OCI-LY3 (cell line): ENCODE data around the gene TEX101.

Experiments used
- H2AFZ ChIP-seq: fragments of 200-600, 300-600 bp; shearing (Covaris generic); 2 replicates; pipeline ENCODE4 v1.6.0; 2014; ENCODE audit warnings: antibody characterized with exemption, low read depth, low read length
- H3K27ac ChIP-seq: fragments of 200-600, 300-600 bp; sonication (generic); 2 replicates; pipeline ENCODE4 v1.5.1; 2014; ENCODE audit warnings: mild to moderate bottlenecking, low read length, moderate library complexity, mixed read lengths
- H3K27me3 ChIP-seq: fragments of 200-600, 300-600 bp; sonication (generic); 2 replicates; pipeline ENCODE4 v1.6.1; 2014; ENCODE audit warnings: low read depth, low read length, mixed read lengths
- H3K36me3 ChIP-seq: fragments of 200-600, 300-600 bp; sonication (generic); replicated peaks from 2 replicates; pipeline ENCODE3; 2014; ENCODE audit warnings: low read depth, low read length, mixed read lengths
- H3K4me1 ChIP-seq: fragments of 300-600, 200-600 bp; sonication (generic); 2 replicates; pipeline ENCODE4 v1.6.1; 2014; ENCODE audit warnings: low read length, mixed read lengths
- H3K4me2 ChIP-seq: fragments of 200-600, 300-600 bp; sonication (generic); 2 replicates; pipeline ENCODE4 v1.6.1; 2014; ENCODE audit warnings: low read length, mixed read lengths
- H3K4me3 ChIP-seq: fragments of 300-600, 200-600 bp; sonication (generic); 2 replicates; pipeline ENCODE4 v1.5.1; 2014; ENCODE audit warnings: antibody characterized with exemption, mild to moderate bottlenecking, low read length, moderate library complexity
- H3K79me2 ChIP-seq: fragments of 300-600, 200-600 bp; shearing (Covaris generic); 2 replicates; pipeline ENCODE4 v1.6.1; 2014; ENCODE audit warnings: mild to moderate bottlenecking, low read length, mixed read lengths
- H3K9ac ChIP-seq: fragments of 300-600, 200-600 bp; shearing (Covaris generic); 2 replicates; pipeline ENCODE4 v1.6.0; 2014; ENCODE audit warnings: mild to moderate bottlenecking, low read length, moderate library complexity
- H3K9me3 ChIP-seq: fragments of 200-600, 300-600 bp; shearing (Covaris generic); 2 replicates; pipeline ENCODE4 v1.6.1; 2014; ENCODE audit warnings: low read length, mixed read lengths; ENCODE audit not compliant: insufficient read depth
- H4K20me1 ChIP-seq: fragments of 200-600, 300-600 bp; sonication (generic); 2 replicates; pipeline ENCODE4 v1.6.1; 2016; ENCODE audit warnings: low read length, mixed read lengths; ENCODE audit not compliant: insufficient read depth
- EZH2phosphoT487 ChIP-seq: fragments of 200-600 bp; shearing (Covaris generic); IDR thresholded peaks from 2 replicates; pipeline ENCODE4 v1.6.1; 2018; ENCODE audit warnings: antibody characterized with exemption, mixed run types, low read depth
- TF ChIP-seq, protein P1 (sequence below): fragments of 200-600, 300-600 bp; sonication (generic); IDR thresholded peaks from 2 replicates; pipeline ENCODE4 v1.5.1; 2014; ENCODE audit warnings: antibody characterized with exemption, low read length, low read depth

Gene TEX101

DNA sequence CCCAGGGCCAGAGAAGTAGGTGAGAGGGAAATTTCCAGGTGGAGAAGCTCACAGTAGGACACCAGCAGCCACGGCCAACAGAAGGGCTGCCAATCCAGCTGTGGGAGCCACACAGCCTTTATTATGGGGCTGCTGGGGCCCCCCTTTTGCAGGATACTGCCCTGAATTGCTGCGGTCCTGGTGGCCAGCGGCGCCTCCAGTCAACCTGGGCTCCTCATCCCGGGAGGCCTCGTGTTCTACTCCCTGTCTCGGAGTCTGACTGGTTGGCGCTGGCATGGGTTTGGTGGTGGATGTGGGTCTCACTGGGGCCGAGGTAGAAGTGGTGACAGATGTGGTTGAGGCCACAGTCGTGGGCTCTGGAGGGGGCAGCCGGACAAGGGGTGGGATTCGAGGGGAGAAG is 46.6 kb downstream of the TEX101 start:
- no peaks in the 10 kb centered on the region for H3K79me2 ChIP-seq
- TF ChIP-seq EZH2phosphoT487, result no peak
- TF ChIP-seq, protein P1, sequence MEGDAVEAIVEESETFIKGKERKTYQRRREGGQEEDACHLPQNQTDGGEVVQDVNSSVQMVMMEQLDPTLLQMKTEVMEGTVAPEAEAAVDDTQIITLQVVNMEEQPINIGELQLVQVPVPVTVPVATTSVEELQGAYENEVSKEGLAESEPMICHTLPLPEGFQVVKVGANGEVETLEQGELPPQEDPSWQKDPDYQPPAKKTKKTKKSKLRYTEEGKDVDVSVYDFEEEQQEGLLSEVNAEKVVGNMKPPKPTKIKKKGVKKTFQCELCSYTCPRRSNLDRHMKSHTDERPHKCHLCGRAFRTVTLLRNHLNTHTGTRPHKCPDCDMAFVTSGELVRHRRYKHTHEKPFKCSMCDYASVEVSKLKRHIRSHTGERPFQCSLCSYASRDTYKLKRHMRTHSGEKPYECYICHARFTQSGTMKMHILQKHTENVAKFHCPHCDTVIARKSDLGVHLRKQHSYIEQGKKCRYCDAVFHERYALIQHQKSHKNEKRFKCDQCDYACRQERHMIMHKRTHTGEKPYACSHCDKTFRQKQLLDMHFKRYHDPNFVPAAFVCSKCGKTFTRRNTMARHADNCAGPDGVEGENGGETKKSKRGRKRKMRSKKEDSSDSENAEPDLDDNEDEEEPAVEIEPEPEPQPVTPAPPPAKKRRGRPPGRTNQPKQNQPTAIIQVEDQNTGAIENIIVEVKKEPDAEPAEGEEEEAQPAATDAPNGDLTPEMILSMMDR, result no peak

DNA sequence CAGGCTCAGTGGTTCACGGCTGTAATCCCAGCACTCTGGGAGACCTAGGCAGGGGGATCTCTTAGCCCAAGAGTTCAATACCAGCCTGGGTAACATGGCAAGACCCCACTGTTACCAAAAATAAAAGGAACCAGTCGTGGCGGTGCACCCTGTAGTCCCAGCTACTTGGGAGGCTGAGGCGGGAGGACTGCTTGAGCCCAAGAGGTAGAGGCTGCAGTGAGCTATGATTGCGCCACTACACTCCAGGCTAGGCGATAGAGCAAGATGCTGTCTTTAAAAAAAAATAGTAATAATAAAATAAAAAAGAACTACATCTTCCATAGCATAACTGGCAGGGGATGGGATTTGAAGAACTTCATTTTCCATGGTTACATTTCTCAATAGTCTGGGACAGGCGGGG is 47.7 kb downstream of the TEX101 start:
- no peak for TF ChIP-seq EZH2phosphoT487
- TF ChIP-seq, protein P1, result no peak
- Histone ChIP-seq H3K27me3 (peaks cover 3% of the 10 kb centered on the region; the same call in 1 of the 2 replicates), H4K20me1 (no peaks in the 10 kb centered on the region), H3K79me2 (no peaks in the 10 kb centered on the region), H3K27ac (no peak overlapping the region), H3K36me3 (no peaks in the 10 kb centered on the region), H3K4me1 (no peaks in the 10 kb centered on the region), H3K4me2 (no peak overlapping the region), H3K4me3 (no peak overlapping the region), H2AFZ (no peak overlapping the region), H3K9me3 (no peaks in the 10 kb centered on the region), H3K9ac (no peak overlapping the region)

More for the DNA sequence above, 46.6 kb downstream of the TEX101 start:
- H3K27me3 ChIP-seq, result peaks cover 3% of the 10 kb centered on the region; the same call in 1 of the 2 replicates
- no peaks in the 10 kb centered on the region for H3K36me3 ChIP-seq
- no peak overlapping the region for H3K9ac ChIP-seq
- H3K4me3 ChIP-seq, result no peak overlapping the region
- H2AFZ ChIP-seq, result no peak overlapping the region
- no peaks in the 10 kb centered on the region for H3K4me1 ChIP-seq
- no peak overlapping the region for H3K27ac ChIP-seq
- H3K4me2 ChIP-seq, result no peak overlapping the region
- H3K9me3 ChIP-seq, result no peaks in the 10 kb centered on the region
- no peaks in the 10 kb centered on the region for H4K20me1 ChIP-seq

DNA sequence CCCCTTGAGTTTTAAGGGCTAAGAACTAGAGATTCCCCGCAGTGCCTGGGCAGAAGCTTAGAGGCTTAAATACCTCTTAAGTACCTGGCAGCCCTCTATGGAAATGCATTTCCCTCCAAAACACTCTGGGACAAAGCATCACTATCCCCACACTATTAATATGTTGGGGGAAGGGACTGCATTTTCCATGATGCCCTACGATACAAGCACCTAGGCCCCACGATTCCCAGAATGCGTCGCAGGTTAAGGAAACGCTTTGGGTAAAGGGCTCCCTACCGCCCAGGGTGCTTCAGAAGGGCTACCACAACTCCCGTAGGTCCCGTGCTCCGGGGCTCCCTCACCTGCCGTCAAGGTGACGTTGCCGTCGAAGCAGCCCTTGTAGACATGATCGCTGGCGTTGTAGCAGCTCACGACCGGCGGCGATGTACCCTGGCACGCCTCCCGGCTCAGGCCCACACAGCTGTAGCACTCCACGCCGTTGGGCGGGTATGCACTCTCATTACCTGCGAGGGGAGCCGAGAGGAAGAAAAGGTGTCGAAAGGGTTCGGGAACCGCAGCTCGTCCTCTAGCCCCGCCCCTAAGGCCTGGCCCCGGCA is 48.2 kb downstream of the TEX101 start:
- Histone ChIP-seq H4K20me1 (no peaks in the 10 kb centered on the region), H3K36me3 (no peaks in the 10 kb centered on the region), H3K79me2 (no peaks in the 10 kb centered on the region), H3K4me2 (no peak overlapping the region), H3K4me1 (no peaks in the 10 kb centered on the region), H3K9me3 (no peaks in the 10 kb centered on the region), H3K27ac (no peak overlapping the region), H3K9ac (no peak overlapping the region), H2AFZ (no peak overlapping the region), H3K27me3 (peaks cover 3% of the 10 kb centered on the region; the same call in 1 of the 2 replicates), H3K4me3 (no peak overlapping the region)
- TF ChIP-seq, protein P1, result no peak
- TF ChIP-seq EZH2phosphoT487, result no peak

DNA sequence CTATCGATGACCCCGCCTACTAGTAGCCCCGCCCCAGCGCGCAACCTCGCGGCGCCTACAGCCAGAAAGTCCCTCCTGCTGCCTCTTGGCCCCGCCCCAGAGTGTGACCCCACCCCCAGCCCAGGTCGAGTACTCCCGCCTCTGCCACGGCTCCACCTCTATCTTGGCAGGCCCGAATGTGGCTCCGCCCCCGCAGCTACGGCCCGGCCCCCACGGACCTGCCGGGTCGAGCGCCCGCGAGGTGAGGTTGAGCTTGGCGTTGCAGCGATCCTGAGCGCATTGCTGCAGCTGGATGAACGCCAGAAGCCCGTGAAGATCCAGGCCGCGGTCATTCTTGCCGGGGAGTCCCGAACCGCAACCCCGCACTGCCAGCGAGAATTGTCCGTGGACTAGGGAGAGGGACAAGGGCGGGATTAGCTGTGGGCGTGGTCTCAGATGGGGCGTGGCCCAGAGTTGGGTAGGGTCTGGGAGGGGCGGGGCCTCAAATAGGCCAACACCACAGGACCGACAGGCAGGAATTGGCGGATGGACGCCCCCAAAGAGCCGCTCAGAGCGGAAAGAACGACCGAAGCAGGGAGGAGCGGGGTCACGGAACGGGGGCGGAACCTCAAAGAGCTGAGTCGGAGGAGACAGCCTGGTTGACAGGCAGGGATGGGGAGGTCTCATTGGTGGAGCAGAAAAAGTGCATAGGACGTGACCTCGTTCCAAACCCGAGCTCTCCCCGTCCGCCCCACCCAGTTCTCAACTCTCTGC is 48.9 kb downstream of the TEX101 start:
- no peak overlapping the region for H3K27ac ChIP-seq
- H4K20me1 ChIP-seq, result no peaks in the 10 kb centered on the region
- no peaks in the 10 kb centered on the region for H3K9me3 ChIP-seq
- H3K36me3 ChIP-seq, result no peaks in the 10 kb centered on the region
- H3K9ac ChIP-seq, result no peak overlapping the region
- peak overlapping the region; percentile 47 for H3K4me2 ChIP-seq
- H3K27me3 ChIP-seq, result peaks cover 3% of the 10 kb centered on the region; the same call in 1 of the 2 replicates
- TF ChIP-seq EZH2phosphoT487, result no peak
- TF ChIP-seq, protein P1, result no peak
- peak overlapping the region; percentile 7; the same call in 1 of the 2 replicates for H2AFZ ChIP-seq
- no peaks in the 10 kb centered on the region for H3K4me1 ChIP-seq
- H3K79me2 ChIP-seq, result no peaks in the 10 kb centered on the region
- H3K4me3 ChIP-seq, result peak overlapping the region; percentile 71
